ENCODE results near the gene SEPHS2. TPM values are rescaled to one million over a fixed set of nuclear protein-coding genes. Genes with fewer than 3 reads are reported as not detected.

The SEPHS2 gene
- polyA plus RNA-seq, 12 donors = 12.6 to 32.9 (median 15.5) TPM; not detected in 1

DNA sequence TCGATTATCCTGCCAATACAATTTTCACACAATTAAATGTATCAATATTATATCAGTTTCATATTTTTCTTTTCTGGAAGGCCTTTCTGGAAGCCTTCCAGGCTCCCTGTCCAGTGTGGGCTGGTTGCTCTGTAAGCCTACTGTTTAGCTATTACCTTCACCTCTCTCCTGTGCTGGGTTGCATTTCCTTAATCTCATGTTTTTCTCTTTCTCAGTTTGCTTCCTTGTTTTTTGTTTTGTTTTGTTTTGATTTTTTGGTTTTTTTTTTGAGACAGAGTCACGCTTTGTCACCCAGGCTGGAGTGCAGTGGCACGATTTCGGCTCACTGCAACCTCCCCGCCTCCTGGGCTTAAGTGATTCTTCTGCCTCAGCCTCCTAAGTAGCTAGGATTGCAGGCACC lies 6.8 kb downstream of the SEPHS2 start:
- DNase-seq = no peak

DNA sequence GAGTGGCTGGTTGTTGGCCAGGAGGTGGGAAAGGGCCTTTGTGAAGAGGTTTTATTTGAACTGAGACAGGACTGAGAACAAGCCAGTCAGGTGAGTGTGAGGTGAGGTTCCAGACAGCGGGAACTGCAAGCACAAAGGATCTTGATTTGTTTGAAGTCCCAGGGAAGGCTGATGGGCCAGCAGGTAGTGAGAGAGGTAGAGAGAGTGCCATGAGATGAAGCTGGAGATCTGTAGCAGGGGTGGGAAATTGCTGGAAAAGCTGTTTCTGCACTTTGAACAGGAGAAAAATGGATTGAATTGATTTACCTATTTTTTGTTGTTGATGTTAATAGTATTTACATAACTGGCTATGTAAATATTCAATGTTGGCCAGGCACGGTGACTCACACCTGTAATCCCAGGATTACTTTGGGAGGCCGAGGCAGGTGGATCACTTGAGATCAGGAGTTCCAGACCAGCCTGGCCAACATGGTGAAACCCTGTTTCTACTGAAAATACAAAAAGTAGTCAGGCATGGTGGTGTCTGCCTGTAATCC lies 8.1 kb downstream of the SEPHS2 start:
- no peak for DNase-seq

DNA sequence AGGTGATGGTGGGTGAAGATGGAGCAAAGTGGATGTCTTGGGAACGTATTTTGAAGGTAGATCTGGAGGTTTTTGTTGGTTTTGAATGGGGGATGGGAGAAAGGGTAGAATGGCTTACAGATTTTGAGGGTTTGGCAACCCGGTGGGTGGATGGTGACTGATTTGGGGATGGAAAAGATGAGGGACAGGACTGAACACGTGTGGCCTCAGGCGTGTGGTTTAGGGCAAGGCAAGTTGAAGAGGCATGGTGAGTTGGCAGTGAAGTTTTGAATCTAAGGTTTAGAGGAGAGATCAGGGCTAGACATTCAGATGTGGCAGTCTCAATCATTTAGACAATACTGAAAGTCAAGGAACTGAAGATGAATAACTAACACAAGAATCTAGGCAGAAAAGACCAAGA lies 10.8 kb downstream of the SEPHS2 start:
- DNase-seq = no peak

DNA sequence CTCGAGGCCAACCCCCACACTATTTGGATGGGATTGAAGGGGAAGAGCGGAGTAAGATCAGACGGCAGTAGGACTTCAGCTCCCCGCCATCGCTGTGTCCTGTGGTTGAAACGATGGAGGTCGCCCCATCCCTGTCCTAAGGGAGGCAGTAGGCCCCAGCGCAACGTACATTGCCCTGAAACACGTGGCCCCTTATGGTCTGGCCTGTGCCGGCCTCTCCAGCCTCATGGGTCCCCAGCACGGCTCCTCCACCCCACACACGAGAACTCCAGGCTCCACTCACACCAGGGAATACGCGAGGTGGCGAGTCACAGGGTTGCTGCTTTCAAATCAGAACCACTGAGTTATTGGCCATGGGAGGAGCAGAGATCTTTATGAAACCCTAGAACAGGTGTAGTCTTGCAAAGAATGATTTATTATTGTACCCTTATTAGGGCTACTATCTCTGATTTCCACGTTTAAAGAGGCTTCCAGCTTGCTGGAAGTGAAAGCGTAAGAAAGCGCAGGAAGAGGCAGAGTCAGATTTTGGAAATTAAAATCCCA lies 15.2 kb downstream of the SEPHS2 start:
- DNase-seq = no peak

DNA sequence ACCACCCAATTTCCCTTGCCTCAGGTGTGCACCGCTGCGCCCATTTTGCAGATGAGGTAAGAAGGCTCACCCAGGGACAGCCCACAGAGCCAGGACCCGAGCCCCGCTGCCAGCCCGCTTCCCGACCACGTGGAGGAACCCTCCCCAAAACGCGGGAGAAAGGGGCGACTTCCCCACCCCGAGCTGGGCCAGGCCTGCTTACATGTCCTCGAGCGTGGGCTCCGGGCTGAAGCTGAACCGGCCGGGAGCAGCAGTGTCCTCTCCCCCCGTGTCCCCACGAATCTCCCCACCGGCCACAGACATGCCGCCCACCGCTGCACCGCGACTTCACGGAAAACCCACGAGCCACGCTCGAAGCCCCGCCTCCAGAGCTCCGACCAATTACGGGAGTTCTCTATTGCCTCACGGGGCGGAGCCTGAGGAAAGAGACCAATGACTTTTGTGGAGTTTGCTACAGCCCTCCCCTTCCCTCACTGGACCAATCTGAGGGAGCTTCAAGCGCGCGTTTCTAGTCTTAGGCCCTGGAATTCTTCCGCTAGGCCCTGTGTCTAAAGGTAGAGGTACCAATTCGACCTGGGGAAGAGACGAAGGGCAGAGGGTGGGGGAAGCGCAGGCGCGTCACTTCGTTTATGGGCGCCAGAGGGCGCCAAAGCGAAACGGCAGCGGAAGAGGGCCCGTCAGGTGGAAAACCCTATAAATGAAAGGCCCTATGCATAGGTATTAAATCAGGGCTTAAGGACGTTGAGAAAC lies 15.8 kb downstream of the SEPHS2 start, which contains the start of gene DCTPP1:
Gene DCTPP1 (minus strand): TSS at position 353 of the 750 bp plus-strand sequence. CDS start 50 bp downstream, at position 303.
- DNase-seq = peak; percentile 96

DNA sequence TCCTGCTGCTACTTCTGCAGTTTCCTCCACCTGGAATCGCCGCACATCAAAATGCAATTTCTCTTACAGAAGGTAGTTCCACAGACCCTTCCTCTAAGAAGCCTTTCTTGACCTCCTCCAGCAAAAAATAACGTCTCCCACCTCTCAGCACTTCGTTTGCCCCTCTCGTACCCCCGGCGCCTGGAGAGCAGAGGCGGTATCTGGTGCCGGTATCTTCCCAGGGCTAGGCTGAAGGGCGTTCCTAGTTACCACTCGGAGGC lies 16.3 kb downstream of the SEPHS2 start:
- no peak for DNase-seq

DNA sequence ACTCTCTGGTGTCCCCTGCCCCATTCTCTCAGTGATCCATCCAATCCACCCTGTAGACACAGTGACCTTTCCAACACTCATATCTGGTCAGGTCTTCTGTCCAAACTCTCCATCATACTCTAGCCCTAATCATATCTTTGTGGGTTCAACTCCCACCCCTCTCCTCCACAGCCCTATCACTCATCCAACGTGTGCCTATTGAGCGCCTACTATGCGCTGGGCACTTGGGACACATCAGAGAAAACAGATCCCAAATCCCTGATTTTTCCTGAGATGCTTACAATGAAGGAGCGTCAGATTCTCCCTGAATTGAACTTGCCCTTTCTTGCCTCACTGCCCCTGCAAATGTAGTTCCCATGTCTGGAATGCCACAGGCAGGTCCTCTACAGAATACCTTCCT lies 17.6 kb downstream of the SEPHS2 start:
- DNase-seq = no peak

DNA sequence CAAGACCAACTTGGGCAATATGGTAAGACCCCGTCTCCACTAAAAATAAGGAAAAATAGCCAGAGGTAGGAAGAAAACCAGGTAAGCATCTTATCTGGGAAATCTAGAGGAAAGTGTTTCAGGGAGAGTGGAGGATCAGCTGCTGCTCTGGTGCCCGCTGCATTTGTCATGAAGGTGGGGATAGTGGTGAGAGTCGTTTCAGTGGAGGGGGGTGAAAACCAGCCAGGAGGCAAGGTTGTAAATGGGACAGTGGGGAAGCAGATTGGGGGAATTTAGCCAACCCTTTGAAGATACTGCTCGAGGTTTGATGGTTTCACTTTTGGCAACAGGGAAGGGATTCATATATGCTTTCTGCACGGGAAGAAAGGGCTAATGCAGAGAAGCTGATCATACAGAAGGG lies 24.7 kb downstream of the SEPHS2 start:
- no peak for DNase-seq

DNA sequence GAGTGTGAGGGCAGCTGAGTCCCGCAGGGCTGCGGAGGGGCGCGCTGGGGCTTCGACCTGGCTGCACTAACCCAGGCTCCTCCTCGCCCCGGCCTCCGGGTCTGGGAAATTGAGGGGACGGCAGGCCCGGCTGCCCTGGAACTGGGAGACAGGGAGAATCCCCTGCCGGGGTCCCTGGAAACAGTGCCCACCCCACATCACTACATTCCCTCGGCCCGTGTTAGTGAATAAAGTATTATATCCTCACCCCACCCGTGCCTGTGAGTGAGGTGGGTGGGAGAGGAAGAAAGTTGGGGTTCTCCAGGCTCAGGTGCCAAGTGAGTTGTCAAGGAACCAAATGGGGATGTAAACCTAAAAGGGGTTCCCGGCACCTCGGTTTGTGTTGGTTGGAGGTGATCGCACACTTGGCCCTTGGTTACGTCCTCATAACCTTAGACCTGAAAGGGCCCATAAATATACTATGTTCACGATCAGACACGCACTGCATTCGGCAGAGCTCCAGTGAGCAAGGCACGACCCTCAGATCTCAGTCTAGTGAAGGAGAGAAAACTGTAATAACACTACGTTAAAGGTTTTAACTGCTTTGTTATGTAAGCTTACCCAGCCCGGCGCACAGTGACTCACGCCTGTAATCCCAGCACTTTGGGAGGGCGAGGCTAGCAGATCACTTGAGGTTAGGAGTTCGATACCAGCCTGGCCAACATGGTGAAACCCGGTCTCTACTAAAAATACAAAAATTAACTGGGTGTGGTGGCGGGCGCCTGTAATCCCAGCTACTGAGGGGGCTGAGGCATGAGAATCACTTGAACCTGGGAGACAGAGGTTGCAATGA lies 27.1 kb downstream of the SEPHS2 start:
- DNase-seq = no peak

DNA sequence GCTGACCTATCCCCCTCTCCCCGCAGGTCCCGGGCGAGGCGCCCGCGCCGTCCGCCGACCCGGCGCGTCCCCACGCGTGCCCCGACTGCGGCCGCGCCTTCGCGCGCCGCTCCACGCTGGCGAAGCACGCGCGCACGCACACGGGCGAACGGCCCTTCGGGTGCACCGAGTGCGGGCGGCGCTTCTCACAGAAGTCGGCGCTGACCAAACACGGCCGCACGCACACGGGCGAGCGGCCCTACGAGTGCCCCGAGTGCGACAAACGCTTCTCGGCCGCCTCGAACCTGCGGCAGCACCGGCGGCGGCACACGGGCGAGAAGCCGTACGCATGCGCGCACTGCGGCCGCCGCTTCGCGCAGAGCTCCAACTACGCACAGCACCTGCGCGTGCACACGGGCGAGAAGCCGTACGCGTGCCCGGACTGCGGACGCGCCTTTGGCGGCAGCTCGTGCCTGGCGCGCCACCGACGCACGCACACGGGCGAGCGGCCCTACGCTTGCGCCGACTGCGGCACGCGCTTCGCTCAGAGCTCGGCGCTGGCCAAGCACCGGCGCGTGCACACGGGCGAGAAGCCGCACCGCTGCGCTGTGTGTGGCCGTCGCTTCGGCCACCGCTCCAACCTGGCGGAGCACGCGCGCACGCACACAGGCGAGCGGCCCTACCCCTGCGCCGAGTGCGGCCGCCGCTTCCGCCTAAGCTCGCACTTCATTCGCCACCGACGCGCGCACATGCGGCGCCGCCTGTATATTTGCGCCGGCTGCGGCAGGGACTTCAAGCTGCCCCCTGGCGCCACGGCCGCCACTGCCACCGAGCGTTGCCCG lies 27.9 kb downstream of the SEPHS2 start:
- DNase-seq = peak; percentile 87

DNA sequence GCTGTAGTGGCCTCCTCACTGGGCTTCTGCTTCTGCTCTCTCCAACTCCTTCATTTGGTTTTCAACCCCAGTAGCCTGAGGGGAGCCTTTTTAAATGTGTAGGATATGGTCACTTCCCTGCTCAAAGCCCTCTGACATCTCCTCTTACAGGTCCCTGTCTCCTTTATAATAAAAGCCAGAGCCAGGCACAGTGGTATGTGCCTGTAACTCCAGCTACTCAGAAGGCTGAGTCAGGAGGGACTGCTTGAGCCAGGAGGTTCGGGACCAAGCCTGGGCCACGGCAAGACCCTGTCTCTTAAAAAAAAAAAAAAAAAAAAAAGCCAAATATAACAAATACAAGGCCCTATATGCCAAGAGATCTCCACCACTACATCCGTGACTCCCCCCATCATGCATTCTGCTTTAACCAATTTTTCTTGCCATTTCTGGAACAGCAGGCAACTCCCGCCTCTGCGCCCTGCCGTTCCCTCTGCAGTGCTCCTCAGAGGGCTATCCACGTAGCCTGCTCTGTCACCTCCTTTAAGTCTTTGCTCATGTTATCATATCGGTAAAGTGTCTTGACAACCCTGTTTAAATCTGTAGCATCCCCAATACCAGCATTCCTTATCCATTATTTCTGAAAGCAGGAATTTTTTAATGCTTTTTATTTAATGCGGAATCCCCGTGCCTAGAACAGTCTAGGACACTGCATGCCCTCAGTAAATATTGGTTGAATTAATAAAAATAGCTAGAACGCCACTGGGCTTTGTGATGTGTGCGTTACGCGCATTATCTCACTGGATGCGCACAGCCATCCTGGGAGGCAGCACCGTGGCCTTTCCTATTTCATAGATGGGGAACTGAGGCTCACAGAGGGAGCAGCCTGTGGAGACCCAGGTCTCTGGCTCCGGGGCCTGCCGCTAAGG lies 28.8 kb downstream of the SEPHS2 start:
- DNase-seq = no peak

DNA sequence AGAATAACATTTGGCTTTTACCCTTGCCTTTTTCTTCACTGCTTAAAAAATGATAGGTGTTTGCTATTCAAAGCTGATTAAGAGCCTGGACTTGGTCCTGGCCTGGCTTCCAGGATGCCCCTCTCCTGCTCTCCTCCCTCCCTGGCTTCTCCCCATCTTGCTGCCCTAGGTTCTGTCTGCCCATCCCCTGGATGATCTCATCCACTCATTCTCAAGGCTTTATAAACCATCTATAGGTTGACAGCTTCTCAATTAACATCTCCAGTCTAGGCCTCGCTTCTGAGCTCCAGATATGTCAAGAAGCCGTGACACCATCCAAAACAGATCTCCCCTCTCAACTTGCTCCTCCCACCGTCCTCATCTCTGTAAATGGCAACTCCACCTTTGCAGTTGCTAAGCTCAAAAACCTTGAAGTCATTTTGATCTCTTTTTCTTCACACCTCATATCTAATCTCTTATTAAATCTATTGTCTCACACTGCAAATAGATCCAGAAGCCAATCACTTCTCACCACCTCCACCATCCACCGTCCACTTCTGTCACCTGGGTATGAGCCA lies 29.5 kb downstream of the SEPHS2 start:
- DNase-seq = no peak

DNA sequence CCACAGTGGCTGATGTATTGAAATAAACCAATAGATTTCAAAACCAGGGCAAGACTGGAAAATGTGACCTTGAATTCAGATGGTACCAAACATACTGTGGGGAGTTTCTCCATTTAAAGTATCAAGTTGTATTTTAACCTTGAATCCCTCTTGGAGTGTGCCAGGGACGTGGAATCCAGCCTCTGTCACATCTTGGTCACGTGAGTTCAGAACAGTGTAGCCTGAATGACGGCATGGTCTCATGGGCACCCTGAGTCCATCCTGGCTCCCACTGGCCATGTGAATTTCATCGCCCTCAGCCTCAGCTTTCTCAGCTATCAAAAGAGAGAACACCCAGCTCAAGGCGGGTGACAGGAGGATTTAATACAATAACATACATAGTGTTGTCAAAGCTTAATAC lies 31.5 kb downstream of the SEPHS2 start:
- no peak for DNase-seq

DNA sequence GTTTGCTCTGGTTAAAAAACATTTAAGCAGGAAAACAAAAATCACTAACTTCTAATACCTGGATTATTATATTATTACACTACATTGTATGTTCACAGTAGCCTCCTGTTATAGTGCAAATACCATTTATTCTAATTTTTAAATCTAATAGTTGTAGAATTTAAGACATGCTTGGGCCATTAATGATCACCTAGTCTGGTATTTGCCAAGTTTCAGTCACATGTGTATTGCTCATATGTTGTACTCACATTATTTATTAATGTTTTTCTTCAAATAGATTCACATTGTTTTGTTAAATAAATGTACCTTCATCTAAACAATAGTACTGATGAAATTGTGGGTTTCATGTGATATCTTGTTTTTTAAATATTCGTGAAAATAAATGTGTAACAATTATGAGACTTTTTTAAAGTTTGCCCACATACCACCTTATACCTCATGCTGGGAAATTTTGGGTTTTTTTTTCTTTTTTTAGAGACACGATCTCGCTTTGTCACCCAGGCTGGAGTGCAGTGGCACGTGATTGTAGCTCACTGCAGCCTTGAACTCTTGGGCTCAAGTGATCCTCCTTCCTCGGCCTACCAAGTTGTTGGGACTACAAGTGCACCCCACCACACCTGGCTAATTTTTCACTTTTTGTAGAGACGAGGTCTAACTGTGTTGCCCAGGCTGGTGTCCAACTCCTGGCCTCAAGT lies 32.4 kb downstream of the SEPHS2 start:
- DNase-seq = no peak

DNA sequence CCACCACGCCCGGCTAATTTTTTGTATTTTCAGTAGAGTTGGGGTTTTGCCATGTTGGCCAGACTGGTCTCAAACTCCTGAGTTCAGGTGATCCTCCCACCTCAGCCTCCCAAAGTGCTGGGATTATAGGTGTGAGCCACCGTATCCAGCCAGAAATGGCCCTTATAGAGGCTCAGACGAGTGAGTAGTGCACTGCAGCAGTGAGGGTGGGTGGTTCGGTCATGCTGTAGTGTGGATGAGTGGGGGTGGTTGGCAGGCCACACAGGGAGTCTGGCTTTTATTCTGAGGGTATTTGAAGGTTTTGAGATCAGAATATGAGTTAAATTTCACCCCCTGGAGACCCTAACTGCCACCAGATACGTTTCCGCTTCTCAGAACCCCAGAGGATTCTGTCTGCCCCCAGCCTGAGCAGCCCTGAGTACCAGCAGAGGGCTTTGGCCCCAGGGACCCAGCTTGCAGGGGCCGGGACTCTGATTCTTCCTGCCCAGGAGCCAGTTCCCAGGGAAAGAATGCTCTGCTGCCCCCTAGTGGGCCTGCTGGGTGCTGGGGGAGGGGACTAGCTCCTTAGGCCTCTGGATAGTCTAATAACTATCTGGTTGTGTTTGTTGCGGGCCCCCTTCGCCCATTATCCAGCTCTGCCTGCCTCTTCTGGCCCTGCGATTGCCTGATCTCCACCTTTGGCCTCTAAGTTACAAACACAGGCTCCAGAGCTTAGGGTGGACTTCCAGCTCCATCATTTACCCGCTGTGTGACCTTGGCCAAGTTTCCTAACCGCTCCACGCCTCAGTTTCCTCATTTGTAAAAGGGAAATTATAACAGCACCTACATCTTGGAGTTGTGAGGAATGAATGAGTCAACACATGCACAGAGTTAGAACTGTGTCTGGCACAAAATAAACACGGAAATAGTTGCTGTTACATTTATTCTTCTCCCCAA lies 36.3 kb downstream of the SEPHS2 start:
- peak; percentile 93 for DNase-seq

DNA sequence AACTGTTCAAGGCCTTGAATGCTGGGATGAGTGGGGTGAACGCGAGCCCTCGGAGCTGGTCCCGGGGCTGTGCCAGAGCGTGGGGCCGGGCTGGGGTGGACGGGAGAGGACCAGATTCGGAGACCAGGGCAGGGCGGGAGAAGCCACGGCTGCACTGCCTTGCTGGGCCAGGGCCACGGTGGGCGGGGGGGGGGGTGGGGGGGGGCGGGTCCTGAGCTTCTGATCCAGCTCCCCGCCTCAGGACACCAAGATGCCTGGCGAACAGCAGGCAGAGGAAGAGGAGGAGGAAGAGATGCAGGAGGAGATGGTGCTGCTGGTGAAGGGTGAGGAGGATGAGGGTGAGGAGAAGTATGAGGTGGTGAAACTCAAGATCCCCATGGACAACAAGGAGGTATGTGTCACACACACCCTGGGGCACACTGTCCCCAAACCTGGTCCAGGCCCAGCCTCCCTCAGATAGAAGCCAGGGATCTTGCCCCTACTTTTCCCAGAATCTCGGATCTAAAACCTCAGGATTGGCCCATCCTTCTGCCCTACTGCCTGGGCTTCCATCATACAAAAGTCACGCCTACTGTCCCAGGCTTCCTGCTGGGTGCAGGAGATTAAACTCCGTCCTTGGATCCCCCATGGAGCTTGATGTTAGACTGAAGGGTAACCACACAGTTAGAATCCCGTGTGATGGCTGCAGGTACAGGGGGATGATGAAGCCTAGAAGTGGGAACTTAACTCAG lies 37.7 kb downstream of the SEPHS2 start:
- DNase-seq = no peak

DNA sequence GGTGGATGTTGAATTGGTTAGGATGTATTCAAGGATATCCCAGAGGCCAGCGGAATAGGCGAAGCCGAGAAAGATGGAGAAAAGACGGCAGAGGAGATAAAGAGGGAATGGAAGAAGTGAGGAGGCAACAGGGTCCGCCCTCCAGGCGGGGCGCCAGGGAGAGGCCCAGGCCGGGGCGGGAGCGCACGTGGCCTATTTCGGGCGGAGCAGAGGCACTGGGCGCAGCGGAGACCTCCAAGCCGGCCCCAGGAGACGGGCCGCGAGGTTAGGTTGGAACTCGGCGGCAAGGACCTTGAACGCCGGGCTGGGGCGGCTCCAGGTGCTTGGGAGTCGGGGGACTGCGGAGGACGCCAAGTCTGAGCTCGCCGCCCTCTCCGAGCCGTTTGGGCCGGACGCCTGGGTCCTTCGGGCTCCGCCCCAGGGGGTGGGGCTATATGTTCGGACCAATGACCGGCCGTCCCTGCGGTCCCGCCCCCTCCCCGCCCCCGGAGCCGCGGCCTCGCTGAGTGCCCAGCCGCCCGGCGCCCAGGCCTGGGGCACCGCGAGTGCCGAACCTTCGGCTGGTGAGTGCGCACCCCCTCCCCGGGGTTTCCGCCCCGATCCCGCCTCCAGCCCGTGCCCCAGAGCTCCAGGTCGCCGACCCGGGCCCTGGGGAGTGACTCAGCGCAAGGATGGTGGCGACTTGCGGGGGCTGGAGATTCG lies 38.4 kb downstream of the SEPHS2 start, which contains the start of gene ZNF771:
Gene ZNF771 (plus strand): TSS at position 505 of the 702 bp plus-strand sequence. CDS start 448 bp downstream, outside the sequence.
- peak; percentile 95 for DNase-seq
